Rectal smooth muscle tissue (tissue), 1 donor: ENCODE data around the gene URI1.
"Not testable (repeated sequence)": the region's sequence is repeated elsewhere in the genome, so short reads cannot be mapped to it uniquely, and the experiment has no call there.

Experiments used
- H3K27ac ChIP-seq: one replicate; pipeline ENCODE4 v1.7.0; 2013; ENCODE audit warnings: low read depth, low read length, inconsistent platforms
- H3K27me3 ChIP-seq: one replicate; pipeline ENCODE4 v1.7.0; 2013; ENCODE audit warnings: low read length; ENCODE audit not compliant: control insufficient read depth, insufficient read depth
- H3K36me3 ChIP-seq: one replicate; pipeline ENCODE4 v1.7.0; 2013; ENCODE audit warnings: low read length; ENCODE audit not compliant: control insufficient read depth, insufficient read depth
- H3K4me1 ChIP-seq: one replicate; pipeline ENCODE4 v1.7.0; 2013; ENCODE audit warnings: low read length; ENCODE audit not compliant: control insufficient read depth, insufficient read depth
- H3K4me3 ChIP-seq: one replicate; pipeline ENCODE4 v1.7.0; 2013; ENCODE audit warnings: low read length
- H3K9ac ChIP-seq: one replicate; pipeline ENCODE4 v1.7.0; 2013; ENCODE audit warnings: low read length

The URI1 gene

GRCh38 chr19:29965492-29965891 lies 23.5 kb downstream of the URI1 start:
- H3K27me3 ChIP-seq: no peaks in the 10 kb centered on the region
- H3K27ac ChIP-seq: no peak overlapping the region
- no peaks in the 10 kb centered on the region for H3K36me3 ChIP-seq
- H3K4me3 ChIP-seq: no peak overlapping the region
- no peaks in the 10 kb centered on the region for H3K4me1 ChIP-seq
- H3K9ac ChIP-seq: no peak overlapping the region

- H3K9ac ChIP-seq, H3K4me3 ChIP-seq, H3K27ac ChIP-seq, H3K36me3 ChIP-seq, H3K4me1 ChIP-seq, H3K27me3 ChIP-seq: not testable (repeated sequence)
Measured at GRCh38 chr19:29966142-29966541, 24.1 kb downstream of the URI1 start.

DNA sequence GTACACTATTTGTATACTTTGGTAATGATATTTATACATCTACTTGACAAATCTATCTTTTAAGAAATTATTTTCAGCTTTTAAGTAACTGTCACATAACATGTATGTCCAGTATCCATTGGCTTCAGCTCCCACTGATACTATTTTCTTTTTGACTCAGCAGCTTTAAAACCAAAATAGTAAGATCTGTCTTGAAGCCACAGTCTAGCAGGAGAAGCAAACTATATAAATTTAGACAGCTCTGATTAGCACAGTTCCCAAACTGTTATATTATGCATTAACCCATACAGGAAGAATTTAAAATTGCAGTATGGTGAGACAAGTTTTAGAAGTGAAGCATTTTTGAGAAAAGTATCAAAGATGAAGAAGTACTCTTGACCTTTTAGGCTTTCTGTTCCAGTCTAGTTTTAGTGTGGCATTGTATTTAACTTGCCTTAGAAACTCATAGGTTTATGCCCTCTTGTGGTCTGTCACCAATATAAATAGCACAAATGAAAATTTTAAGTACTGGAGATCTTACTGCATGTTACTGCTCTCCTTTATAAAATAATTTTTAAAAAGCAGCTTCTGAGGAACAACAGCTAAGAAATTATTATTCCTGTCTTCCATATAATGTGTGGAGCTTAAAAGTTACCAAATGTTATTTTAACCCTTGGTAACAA lies 24.7 kb downstream of the URI1 start:
- no peak overlapping the region for H3K4me3 ChIP-seq
- no peak overlapping the region for H3K27ac ChIP-seq
- no peaks in the 10 kb centered on the region for H3K36me3 ChIP-seq
- H3K4me1 ChIP-seq: no peaks in the 10 kb centered on the region
- no peaks in the 10 kb centered on the region for H3K27me3 ChIP-seq
- no peak overlapping the region for H3K9ac ChIP-seq

DNA sequence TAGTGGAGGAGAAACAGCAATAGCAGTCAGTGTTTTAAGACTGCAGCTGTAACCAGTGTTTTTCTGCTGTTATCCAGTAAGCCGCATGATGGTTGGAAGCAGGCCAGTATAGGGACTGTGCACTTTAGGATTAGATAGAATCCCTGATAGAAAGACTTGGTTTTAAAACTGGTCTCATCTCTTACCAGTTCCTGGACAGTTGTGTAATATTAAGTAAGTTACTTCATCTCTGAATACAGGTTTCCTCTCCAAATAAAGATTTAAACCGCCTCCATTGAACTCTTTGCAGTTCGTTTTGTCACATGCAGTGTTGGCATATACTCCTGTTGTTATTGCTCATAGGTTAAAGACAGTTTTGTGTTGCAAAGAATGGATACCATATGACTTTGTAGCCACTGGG lies 25.6 kb downstream of the URI1 start:
- Histone ChIP-seq H3K4me3 (no peak overlapping the region), H3K27me3 (no peaks in the 10 kb centered on the region), H3K9ac (no peak overlapping the region), H3K27ac (no peak overlapping the region), H3K4me1 (no peaks in the 10 kb centered on the region), H3K36me3 (no peaks in the 10 kb centered on the region)

DNA sequence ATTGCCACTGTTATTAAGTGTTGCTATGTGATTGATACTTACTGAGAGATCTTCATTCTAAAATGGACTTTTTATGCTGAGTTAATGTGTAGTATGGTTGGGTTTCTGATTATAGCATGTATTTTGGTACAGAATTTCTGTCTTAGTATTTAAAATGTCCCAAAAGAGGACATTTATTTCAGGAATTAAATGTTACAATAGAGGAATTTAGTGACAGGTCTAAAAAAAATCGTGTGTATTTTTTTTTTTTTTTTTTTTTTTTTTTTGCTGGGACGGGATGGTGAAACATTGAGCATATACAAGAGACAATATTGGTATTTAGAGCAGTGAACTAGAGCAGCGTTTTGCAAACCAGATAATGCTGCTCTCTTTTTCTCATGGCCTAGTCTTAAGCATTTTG lies 27.9 kb downstream of the URI1 start:
- H3K27ac ChIP-seq: no peak overlapping the region
- H3K36me3 ChIP-seq: no peaks in the 10 kb centered on the region
- H3K27me3 ChIP-seq: no peaks in the 10 kb centered on the region
- H3K4me3 ChIP-seq: no peak overlapping the region
- no peak overlapping the region for H3K9ac ChIP-seq
- H3K4me1 ChIP-seq: no peaks in the 10 kb centered on the region

- H3K4me3 ChIP-seq: no peak overlapping the region
- H3K4me1 ChIP-seq: no peaks in the 10 kb centered on the region
- no peak overlapping the region for H3K9ac ChIP-seq
- no peak overlapping the region for H3K27ac ChIP-seq
- no peaks in the 10 kb centered on the region for H3K27me3 ChIP-seq
- H3K36me3 ChIP-seq: no peaks in the 10 kb centered on the region
Measured at GRCh38 chr19:29971002-29971401, 29.0 kb downstream of the URI1 start.

DNA sequence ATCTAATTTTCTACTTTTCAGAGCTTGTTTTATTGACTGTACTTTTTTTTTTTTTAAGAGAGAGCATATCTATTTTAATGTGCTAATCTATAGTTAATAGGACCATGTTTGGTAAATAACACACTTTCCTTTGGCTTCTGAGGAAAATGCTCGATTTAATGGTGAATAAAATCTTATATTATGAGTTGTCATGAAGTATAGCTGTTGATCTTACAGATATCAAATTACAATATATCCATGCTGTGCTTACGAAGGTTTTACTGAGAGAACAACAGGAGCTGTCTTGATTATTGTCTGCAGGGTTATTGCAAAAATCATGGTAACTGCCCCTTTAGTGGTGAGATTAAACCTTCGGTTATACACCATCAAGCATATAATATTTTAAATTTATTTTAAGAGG lies 29.6 kb downstream of the URI1 start:
- Histone ChIP-seq H3K36me3 (no peaks in the 10 kb centered on the region), H3K27ac (no peak overlapping the region), H3K27me3 (no peaks in the 10 kb centered on the region), H3K4me3 (no peak overlapping the region), H3K9ac (no peak overlapping the region), H3K4me1 (no peaks in the 10 kb centered on the region)

DNA sequence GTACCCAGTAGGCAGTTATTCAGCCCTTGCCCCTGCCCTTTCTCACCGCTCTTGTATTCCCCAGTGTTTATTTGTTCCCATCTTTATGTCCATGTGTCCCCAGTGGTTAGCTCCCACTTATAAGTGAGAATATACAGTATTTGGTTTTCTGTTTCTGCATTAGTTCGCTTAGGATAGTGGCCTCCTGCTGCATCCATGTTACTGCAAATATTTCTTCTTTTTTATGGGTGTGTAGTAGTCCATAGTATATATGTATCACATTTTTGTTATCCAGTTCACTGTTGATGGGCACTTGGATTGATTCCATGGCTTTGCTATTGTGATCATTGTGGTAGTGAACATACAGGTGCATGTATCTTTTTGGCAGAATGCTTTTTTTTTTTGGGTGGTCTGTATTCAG lies 32.7 kb downstream of the URI1 start:
- Histone ChIP-seq H3K27me3 (no peaks in the 10 kb centered on the region), H3K27ac (no peak overlapping the region), H3K4me1 (no peaks in the 10 kb centered on the region), H3K36me3 (no peaks in the 10 kb centered on the region), H3K4me3 (no peak overlapping the region), H3K9ac (no peak overlapping the region)

- Histone ChIP-seq H3K36me3 (no peaks in the 10 kb centered on the region), H3K9ac (no peak overlapping the region), H3K27me3 (no peaks in the 10 kb centered on the region), H3K4me1 (no peaks in the 10 kb centered on the region), H3K4me3 (no peak overlapping the region), H3K27ac (no peak overlapping the region)
Measured at GRCh38 chr19:29976151-29976943, 34.3 kb downstream of the URI1 start.

DNA sequence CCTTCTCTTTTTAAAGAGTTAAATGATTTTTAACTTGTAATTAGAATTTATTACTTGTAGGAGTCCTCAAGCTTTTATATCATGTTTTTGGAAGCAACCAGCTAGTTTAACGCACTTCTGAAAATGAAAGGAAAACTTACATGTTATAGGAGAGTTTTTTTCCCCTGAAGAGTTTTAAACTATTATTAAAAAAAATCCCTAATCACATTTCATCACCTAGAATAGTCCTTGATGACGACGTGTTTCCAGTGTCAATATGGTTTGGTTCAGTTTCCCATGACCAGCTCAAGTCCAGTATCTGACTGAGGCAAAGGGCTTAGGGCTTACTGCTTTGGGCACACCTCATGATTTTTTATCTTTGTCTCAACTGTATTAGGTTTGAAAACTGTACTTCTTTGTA lies 36.0 kb downstream of the URI1 start:
- Histone ChIP-seq H3K27me3 (no peaks in the 10 kb centered on the region), H3K27ac (no peak overlapping the region), H3K9ac (no peak overlapping the region), H3K4me1 (no peaks in the 10 kb centered on the region), H3K36me3 (no peaks in the 10 kb centered on the region), H3K4me3 (no peak overlapping the region)

DNA sequence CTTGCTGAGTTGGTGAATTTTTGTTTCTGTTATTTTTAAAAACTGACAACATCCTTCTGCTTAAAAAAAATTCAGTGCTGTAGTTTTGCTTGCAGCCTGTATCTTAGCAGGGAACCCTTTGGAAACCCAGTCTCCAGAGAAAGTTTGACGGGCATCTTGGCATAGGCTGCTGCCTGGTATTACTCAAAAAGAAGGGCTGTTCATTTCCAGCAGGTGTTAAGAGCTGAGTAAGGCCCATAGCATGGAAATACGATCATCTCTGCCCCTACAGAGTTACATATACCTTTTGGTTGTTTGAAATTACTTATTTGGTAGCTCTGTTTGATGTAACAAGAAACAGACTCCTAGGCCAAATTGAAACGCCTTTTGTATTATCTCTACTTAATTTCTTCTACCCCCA lies 41.5 kb downstream of the URI1 start:
- peaks cover 3% of the 10 kb centered on the region for H3K4me1 ChIP-seq

GRCh38 chr19:29985196-29985595 lies 43.2 kb downstream of the URI1 start:
- no peak overlapping the region for H3K27ac ChIP-seq
- H3K9ac ChIP-seq: no peak overlapping the region
- peaks cover 3% of the 10 kb centered on the region for H3K4me1 ChIP-seq
- no peaks in the 10 kb centered on the region for H3K27me3 ChIP-seq
- no peaks in the 10 kb centered on the region for H3K36me3 ChIP-seq
- H3K4me3 ChIP-seq: no peak overlapping the region

More for the DNA sequence above, 41.5 kb downstream of the URI1 start:
- Histone ChIP-seq H3K27me3 (no peaks in the 10 kb centered on the region), H3K4me3 (no peak overlapping the region), H3K27ac (no peak overlapping the region), H3K36me3 (no peaks in the 10 kb centered on the region), H3K9ac (no peak overlapping the region)

GRCh38 chr19:29988351-29988750 lies 46.3 kb downstream of the URI1 start:
- Histone ChIP-seq H3K4me3 (no peak overlapping the region), H3K4me1 (peaks cover 3% of the 10 kb centered on the region), H3K27me3 (no peaks in the 10 kb centered on the region), H3K9ac (no peak overlapping the region), H3K27ac (no peak overlapping the region), H3K36me3 (no peaks in the 10 kb centered on the region)
